ENCODE measurements around the gene ADM. TPM values are rescaled to one million over a fixed set of nuclear protein-coding genes. Genes with fewer than 3 reads are reported as not detected.
"Not testable (repeated sequence)": the region's sequence is repeated elsewhere in the genome, so short reads cannot be mapped to it uniquely, and the experiment has no call there.

Gene ADM, protein sequence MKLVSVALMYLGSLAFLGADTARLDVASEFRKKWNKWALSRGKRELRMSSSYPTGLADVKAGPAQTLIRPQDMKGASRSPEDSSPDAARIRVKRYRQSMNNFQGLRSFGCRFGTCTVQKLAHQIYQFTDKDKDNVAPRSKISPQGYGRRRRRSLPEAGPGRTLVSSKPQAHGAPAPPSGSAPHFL
- polyA plus RNA-seq, result 10 to 100 TPM in 3 of 4 donors, 1 to 10 TPM in 1; 8.0 to 36.3 (median 28.7) TPM
- long read RNA-seq, donor 1, partial matches to known transcripts, result 0 of 5 reads
- long read RNA-seq, donor 1, other reads (novel, unspliced or antisense), result 0 of 5 reads
- long read RNA-seq, donor 2, partial matches to known transcripts, result 0 of 2 reads
- long read RNA-seq, donor 2, other reads (novel, unspliced or antisense), result 0 of 2 reads
- long read RNA-seq, donor 3, partial matches to known transcripts, result 0 of 3 reads
- long read RNA-seq, donor 3, other reads (novel, unspliced or antisense), result 0 of 3 reads
- long read RNA-seq, donor 4, result 0 reads
- long read RNA-seq, donor 5, result 0 reads
- long read RNA-seq, donor 6, partial matches to known transcripts, result 0 of 3 reads
- long read RNA-seq, donor 6, other reads (novel, unspliced or antisense), result 0 of 3 reads
- long read RNA-seq, donor 7, result 0 reads
- long read RNA-seq, donor 8, result 0 reads
- long read RNA-seq, donor 9, result 0 reads
- long read RNA-seq, donor 10, transcript ADM-201 (4 exons, 1,885 nt), result major isoform, 5 of 5 reads
- long read RNA-seq, donor 10, partial matches to known transcripts, result 0 of 5 reads
- long read RNA-seq, donor 10, other reads (novel, unspliced or antisense), result 0 of 5 reads

DNA sequence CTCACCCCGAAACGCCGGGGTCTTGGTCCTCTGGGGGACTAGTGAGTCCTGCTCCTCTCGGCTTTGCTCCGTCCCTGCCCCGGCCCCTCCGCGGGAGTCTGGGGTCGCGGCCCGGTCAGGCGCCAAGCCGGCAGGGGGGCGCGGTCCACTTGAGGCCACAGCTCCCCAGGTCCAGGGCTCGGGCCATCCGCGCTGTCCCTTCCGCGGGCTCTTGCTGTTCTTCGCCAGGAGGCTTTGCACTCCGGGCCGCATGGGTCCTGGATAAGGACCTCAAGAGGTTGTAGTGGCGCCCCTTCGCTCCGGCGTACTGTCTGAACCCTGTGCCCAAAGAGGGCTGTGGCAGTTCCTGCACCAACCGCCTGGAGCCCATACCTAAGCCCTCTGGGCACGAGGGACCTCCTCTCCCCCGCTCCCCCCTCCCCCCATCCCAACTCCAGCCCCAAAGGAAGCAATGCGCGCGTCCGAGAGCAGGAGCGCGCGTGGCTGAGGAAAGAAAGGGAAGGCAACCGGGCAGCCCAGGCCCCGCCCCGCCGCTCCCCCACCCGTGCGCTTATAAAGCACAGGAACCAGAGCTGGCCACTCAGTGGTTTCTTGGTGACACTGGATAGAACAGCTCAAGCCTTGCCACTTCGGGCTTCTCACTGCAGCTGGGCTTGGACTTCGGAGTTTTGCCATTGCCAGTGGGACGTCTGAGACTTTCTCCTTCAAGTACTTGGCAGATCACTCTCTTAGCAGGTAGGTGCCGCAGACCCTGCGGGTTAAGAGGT lies at the start of gene ADM:
TSS of gene ADM (plus strand) at position 579 of the 767 bp plus-strand sequence. CDS start 628 bp downstream, outside the sequence.
- Histone ChIP-seq H3K36me3 (ENCODE audit: control insufficient read depth in 3 of 3, insufficient read depth in 2 of 3, low read depth in 1 of 3, low read length in 3 of 3) (no peaks in the 10 kb centered on the region), H3K4me1 (ENCODE audit: control insufficient read depth in 3 of 3, insufficient read depth in 2 of 3, low read depth in 1 of 3, low read length in 2 of 3) (peaks cover 3 to 28% (median 17%) of the 10 kb centered on the region in 3 donors), H3K27ac (ENCODE audit: low read depth in 1 of 3, low read length in 2 of 3) (peak within 1 kb of the TSS; percentile 89 to 99 (median 97)), H3K4me3 (ENCODE audit: low read depth in 1 of 3, low read length in 3 of 3) (peak within 1 kb of the TSS; percentile 56 to 79 (median 69)), H3K9me3 (ENCODE audit: control insufficient read depth in 2 of 2, insufficient read depth in 1 of 2, low read depth in 1 of 2, low read length in 1 of 2) (no peaks in the 10 kb centered on the region), H3K27me3 (ENCODE audit: control insufficient read depth in 3 of 3, insufficient read depth in 3 of 3, low read length in 3 of 3) (peaks cover 0 to 29% (median 0%) of the 10 kb centered on the region in 3 donors)
- DNase-seq (peak; percentile 86 to 91), FAIRE-seq (no peak)
- 0 to 1% (median 1%) methylated on average over 47 to 48 of the region's 48 CpGs for WGBS, 3 donors

DNA sequence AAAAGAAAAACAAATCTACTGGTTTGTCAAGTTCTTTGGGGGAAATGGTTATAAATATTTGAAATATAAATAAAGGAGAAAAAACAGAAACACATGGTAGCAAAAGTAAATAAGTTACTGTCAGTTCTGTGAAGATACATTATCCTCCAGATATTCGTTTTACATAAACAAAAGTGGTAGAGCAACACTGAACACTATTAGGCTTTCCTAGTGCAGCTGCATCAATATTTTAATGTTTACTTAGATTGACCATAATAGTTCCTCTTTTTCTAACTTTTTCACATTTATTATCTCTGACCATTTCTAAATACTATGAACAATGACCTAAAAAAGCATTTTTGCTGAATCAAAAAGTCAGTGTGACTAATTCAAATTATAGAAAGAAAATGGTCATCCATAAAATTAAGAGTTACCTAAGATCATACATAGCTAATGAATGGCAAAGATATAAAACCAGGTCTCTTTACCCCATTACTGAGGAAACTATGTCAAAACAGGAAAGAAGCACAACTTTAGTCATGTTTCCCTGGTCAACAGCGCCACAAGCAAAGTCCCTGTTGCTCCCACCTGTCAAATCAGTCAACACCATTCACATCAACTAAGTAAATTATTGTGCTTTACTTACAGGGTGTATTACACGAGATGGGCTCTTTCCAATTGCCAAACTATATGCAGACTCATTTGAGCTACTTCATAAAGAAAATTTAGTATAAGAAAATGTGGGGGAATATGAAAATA lies 49.3 kb upstream of the ADM start:
- Histone ChIP-seq H3K4me1 (ENCODE audit: control insufficient read depth in 3 of 3, insufficient read depth in 2 of 3, low read depth in 1 of 3, low read length in 2 of 3) (no peaks in the 10 kb centered on the region), H3K36me3 (ENCODE audit: control insufficient read depth in 3 of 3, insufficient read depth in 2 of 3, low read depth in 1 of 3, low read length in 3 of 3) (no peaks in the 10 kb centered on the region), H3K27me3 (ENCODE audit: control insufficient read depth in 3 of 3, insufficient read depth in 3 of 3, low read length in 3 of 3) (no peaks in the 10 kb centered on the region), H3K27ac (ENCODE audit: low read depth in 1 of 3, low read length in 2 of 3) (no peak overlapping the region), H3K4me3 (ENCODE audit: low read depth in 1 of 3, low read length in 3 of 3) (no peak overlapping the region), H3K9me3 (ENCODE audit: control insufficient read depth in 2 of 2, insufficient read depth in 1 of 2, low read depth in 1 of 2, low read length in 1 of 2) (no peaks in the 10 kb centered on the region)
- 61 to 79% (median 76%) methylated on average over 3 of the region's 3 CpGs for WGBS, 3 donors
- DNase-seq (no peak), FAIRE-seq (no peak)

DNA sequence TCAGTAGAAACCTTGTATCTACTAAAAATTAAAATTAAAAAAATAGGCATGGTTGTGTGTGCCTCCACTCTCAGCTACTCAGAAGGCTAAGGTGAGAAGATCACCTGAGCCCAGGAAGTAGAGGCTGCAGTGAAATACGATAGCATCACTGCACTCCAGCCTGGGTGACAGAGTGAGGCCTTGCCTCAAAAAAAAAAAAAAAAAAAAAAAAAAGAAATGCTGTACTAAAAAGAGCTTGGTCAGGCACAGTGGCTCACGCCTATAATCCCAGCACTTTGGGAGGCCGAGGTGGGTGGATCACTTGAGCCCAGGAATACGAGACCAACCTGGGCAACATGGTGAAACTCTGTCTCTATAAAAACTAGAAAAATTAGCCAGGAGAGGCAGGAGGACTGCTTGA lies 47.4 kb upstream of the ADM start:
- no peak overlapping the region for H3K27ac ChIP-seq (ENCODE audit: low read depth in 1 of 3, low read length in 2 of 3)
- no peak for FAIRE-seq
- 85 to 92% (median 91%) methylated on average over 4 of the region's 4 CpGs for WGBS, 3 donors

DNA sequence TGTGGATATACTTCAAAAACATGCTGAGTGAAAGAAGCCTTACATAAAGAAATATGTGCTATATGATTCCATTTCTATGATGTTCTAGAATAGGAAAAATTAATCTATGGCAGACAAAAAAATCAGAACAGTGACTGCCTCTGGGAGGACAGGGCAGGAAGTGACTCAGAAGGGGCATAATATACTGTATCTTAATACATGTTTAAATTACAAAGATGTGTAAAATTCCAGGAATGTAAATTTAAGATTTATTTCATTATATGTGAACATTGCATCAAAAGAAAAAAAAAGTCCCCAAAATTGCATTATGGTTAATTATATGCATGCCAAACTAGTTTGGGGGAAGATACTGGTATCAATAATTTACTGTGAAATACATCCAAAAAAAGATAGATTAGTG lies 43.1 kb upstream of the ADM start:
- H3K9me3 ChIP-seq (ENCODE audit: control insufficient read depth in 2 of 2, insufficient read depth in 1 of 2, low read depth in 1 of 2, low read length in 1 of 2), result no peaks in the 10 kb centered on the region
- H3K36me3 ChIP-seq (ENCODE audit: control insufficient read depth in 3 of 3, insufficient read depth in 2 of 3, low read depth in 1 of 3, low read length in 3 of 3), result no peaks in the 10 kb centered on the region
- no peak for DNase-seq
- FAIRE-seq, result no peak
- H3K27ac ChIP-seq (ENCODE audit: low read depth in 1 of 3, low read length in 2 of 3), result no peak overlapping the region
- H3K4me3 ChIP-seq (ENCODE audit: low read depth in 1 of 3, low read length in 3 of 3), result no peak overlapping the region
- H3K27me3 ChIP-seq (ENCODE audit: control insufficient read depth in 3 of 3, insufficient read depth in 3 of 3, low read length in 3 of 3), result no peaks in the 10 kb centered on the region
- H3K4me1 ChIP-seq (ENCODE audit: control insufficient read depth in 3 of 3, insufficient read depth in 2 of 3, low read depth in 1 of 3, low read length in 2 of 3), result no peaks in the 10 kb centered on the region

More for the DNA sequence above, 47.4 kb upstream of the ADM start:
- Histone ChIP-seq H3K4me3 (ENCODE audit: low read depth in 1 of 3, low read length in 3 of 3) (no peak overlapping the region), H3K4me1 (ENCODE audit: control insufficient read depth in 3 of 3, insufficient read depth in 2 of 3, low read depth in 1 of 3, low read length in 2 of 3) (no peaks in the 10 kb centered on the region), H3K27me3 (ENCODE audit: control insufficient read depth in 3 of 3, insufficient read depth in 3 of 3, low read length in 3 of 3) (no peaks in the 10 kb centered on the region), H3K9me3 (ENCODE audit: control insufficient read depth in 2 of 2, insufficient read depth in 1 of 2, low read depth in 1 of 2, low read length in 1 of 2) (no peaks in the 10 kb centered on the region), H3K36me3 (ENCODE audit: control insufficient read depth in 3 of 3, insufficient read depth in 2 of 3, low read depth in 1 of 3, low read length in 3 of 3) (no peaks in the 10 kb centered on the region)
- DNase-seq, result no peak

DNA sequence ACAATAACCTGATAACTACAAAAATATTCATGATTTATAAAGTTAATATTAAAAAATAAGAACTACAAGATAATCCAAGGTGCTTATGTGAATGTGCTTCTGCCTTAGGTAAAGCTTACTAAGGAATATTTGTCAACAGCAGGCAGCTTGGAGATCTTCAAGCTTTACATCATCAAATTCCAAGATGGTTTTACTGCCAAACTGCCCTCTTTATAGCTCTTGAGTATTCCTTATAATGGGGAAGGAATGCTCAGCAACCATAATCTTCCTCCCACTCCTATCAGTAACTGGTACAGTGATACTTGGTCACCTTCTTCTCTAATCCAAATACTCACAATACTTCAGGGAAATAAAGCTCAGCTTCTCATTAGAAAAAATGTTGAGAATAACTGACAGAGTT lies 40.9 kb upstream of the ADM start:
- Histone ChIP-seq H3K27ac (ENCODE audit: low read depth in 1 of 3, low read length in 2 of 3) (no peak overlapping the region), H3K36me3 (ENCODE audit: control insufficient read depth in 3 of 3, insufficient read depth in 2 of 3, low read depth in 1 of 3, low read length in 3 of 3) (no peaks in the 10 kb centered on the region), H3K9me3 (ENCODE audit: control insufficient read depth in 2 of 2, insufficient read depth in 1 of 2, low read depth in 1 of 2, low read length in 1 of 2) (no peaks in the 10 kb centered on the region), H3K4me3 (ENCODE audit: low read depth in 1 of 3, low read length in 3 of 3) (no peak overlapping the region), H3K27me3 (ENCODE audit: control insufficient read depth in 3 of 3, insufficient read depth in 3 of 3, low read length in 3 of 3) (no peaks in the 10 kb centered on the region), H3K4me1 (ENCODE audit: control insufficient read depth in 3 of 3, insufficient read depth in 2 of 3, low read depth in 1 of 3, low read length in 2 of 3) (no peaks in the 10 kb centered on the region)
- FAIRE-seq, result no peak
- DNase-seq, result no peak

DNA sequence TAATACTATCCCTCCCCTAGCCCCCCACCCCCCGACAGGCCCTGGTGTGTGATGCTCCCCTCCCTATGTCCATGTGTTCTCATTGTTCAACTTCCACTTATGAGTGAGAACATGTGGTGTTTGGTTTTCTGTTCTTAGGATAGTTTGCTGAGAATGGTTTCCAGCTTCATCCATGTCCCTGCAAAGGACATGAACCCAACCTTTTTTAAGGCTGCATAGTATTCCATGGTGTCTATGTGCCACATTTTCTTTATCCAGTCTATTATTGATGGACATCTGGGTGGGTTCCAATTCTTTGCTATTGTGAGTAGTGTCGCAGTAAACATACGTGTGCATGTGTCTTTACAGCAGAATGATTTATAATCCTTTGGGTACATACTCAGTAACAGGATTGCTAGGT lies 40.2 kb upstream of the ADM start:
- H3K9me3 ChIP-seq (ENCODE audit: control insufficient read depth in 2 of 2, insufficient read depth in 1 of 2, low read depth in 1 of 2, low read length in 1 of 2); H3K27ac ChIP-seq (ENCODE audit: low read depth in 1 of 3, low read length in 2 of 3); DNase-seq; FAIRE-seq; H3K27me3 ChIP-seq (ENCODE audit: control insufficient read depth in 3 of 3, insufficient read depth in 3 of 3, low read length in 3 of 3); H3K4me3 ChIP-seq (ENCODE audit: low read depth in 1 of 3, low read length in 3 of 3); H3K36me3 ChIP-seq (ENCODE audit: control insufficient read depth in 3 of 3, insufficient read depth in 2 of 3, low read depth in 1 of 3, low read length in 3 of 3); H3K4me1 ChIP-seq (ENCODE audit: control insufficient read depth in 3 of 3, insufficient read depth in 2 of 3, low read depth in 1 of 3, low read length in 2 of 3): not testable (repeated sequence)
- 96 to 100% (median 97%) methylated on average over 3 of the region's 3 CpGs for WGBS, 3 donors

DNA sequence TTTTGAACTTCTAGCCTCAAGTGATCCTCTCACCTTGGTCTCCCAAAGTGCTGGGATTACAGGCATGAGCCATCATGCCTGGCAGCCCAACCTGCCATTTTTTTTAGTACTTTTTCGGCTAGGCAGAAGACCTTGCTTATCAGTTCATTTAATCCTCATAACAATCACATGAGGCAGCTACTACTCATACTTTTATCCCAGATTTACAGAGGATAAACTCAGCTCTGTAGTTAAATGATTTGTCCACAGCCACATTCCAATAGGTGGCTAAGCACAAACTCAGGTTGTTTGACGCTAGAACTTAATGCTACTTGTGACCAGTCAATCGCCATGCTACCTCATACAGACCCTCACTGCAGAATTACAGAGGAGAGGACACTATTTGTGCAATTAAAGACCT lies 38.9 kb upstream of the ADM start:
- H3K36me3 ChIP-seq (ENCODE audit: control insufficient read depth in 3 of 3, insufficient read depth in 2 of 3, low read depth in 1 of 3, low read length in 3 of 3), result no peaks in the 10 kb centered on the region
- no peaks in the 10 kb centered on the region for H3K27me3 ChIP-seq (ENCODE audit: control insufficient read depth in 3 of 3, insufficient read depth in 3 of 3, low read length in 3 of 3)
- 92 to 96% (median 94%) methylated on average over 3 of the region's 3 CpGs for WGBS, 3 donors
- no peak overlapping the region for H3K27ac ChIP-seq (ENCODE audit: low read depth in 1 of 3, low read length in 2 of 3)
- H3K4me3 ChIP-seq (ENCODE audit: low read depth in 1 of 3, low read length in 3 of 3), result no peak overlapping the region
- no peak for FAIRE-seq
- H3K9me3 ChIP-seq (ENCODE audit: control insufficient read depth in 2 of 2, insufficient read depth in 1 of 2, low read depth in 1 of 2, low read length in 1 of 2), result no peaks in the 10 kb centered on the region
- no peak for DNase-seq
- no peaks in the 10 kb centered on the region for H3K4me1 ChIP-seq (ENCODE audit: control insufficient read depth in 3 of 3, insufficient read depth in 2 of 3, low read depth in 1 of 3, low read length in 2 of 3)

DNA sequence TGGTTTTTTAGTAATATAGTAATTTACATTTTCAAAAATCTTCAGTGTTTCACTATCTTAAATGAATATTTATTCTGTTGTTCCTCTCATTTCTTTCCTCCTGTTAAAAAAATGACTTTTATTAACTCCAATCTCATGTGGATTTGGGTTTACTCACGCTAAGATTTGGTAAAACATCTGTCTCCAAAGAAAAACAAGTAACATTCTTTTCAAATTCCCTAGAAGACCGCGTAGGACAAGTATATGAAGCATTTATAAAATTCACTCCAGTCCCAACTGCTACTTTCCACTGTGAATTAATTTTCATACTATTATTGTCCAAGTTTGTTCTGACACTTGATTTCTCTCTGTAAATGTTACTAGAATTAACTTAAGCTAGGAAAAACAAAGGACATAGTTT lies 37.1 kb upstream of the ADM start:
- WGBS, 3 donors, result 72 to 92% (median 88%) methylated on average over 3 of the region's 3 CpGs
- H3K4me3 ChIP-seq (ENCODE audit: low read depth in 1 of 3, low read length in 3 of 3), result no peak overlapping the region
- H3K27me3 ChIP-seq (ENCODE audit: control insufficient read depth in 3 of 3, insufficient read depth in 3 of 3, low read length in 3 of 3), result no peaks in the 10 kb centered on the region
- H3K36me3 ChIP-seq (ENCODE audit: control insufficient read depth in 3 of 3, insufficient read depth in 2 of 3, low read depth in 1 of 3, low read length in 3 of 3), result no peaks in the 10 kb centered on the region
- H3K9me3 ChIP-seq (ENCODE audit: control insufficient read depth in 2 of 2, insufficient read depth in 1 of 2, low read depth in 1 of 2, low read length in 1 of 2), result no peaks in the 10 kb centered on the region
- FAIRE-seq (no peak), DNase-seq (no peak)
- H3K27ac ChIP-seq (ENCODE audit: low read depth in 1 of 3, low read length in 2 of 3), result no peak overlapping the region
- no peaks in the 10 kb centered on the region for H3K4me1 ChIP-seq (ENCODE audit: control insufficient read depth in 3 of 3, insufficient read depth in 2 of 3, low read depth in 1 of 3, low read length in 2 of 3)
